Ovary (tissue), 9 donors: ENCODE results near the gene OR9Q1. TPM values are rescaled to one million over a fixed set of nuclear protein-coding genes. Genes with fewer than 3 reads are reported as not detected.

Experiments
- DNase-seq, 5 donors: peaks; one replicate each; pipeline ENCODE4 v3.0.0-alpha.2; 2019 to 2020
- H3K27ac ChIP-seq, 2 donors: fragments of 200-600 bp; one replicate each; pipeline versions ENCODE4 v1.5.1 to v1.8.0; 2019 to 2022
- H3K27me3 ChIP-seq: fragments of 200-600 bp; one replicate; pipeline ENCODE4 v1.8.0; 2022
- H3K36me3 ChIP-seq: fragments of 200-600 bp; sonication (generic); one replicate; pipeline ENCODE4 v1.5.1; 2019
- H3K4me1 ChIP-seq: one replicate; pipeline ENCODE4 v1.8.1; 2013; ENCODE audit warnings: mild to moderate bottlenecking, moderate library complexity; ENCODE audit not compliant: insufficient read depth
- H3K4me3 ChIP-seq: fragments of 200-600 bp; sonication (generic); one replicate; pipeline ENCODE4 v1.5.1; 2017
- H3K9me3 ChIP-seq, 2 donors: fragments of 200-600 bp in 1 of 2; sonication (generic) in 1 of 2; one replicate each; pipeline versions ENCODE4 v1.5.1 to v1.8.1; 2013 to 2019; ENCODE audit warnings: mild to moderate bottlenecking in 1 of 2, moderate library complexity in 1 of 2
- EP300 ChIP-seq: sonication (generic); formaldehyde crosslinking; IDR thresholded peaks from one replicate; pipeline ENCODE4 v1.6.1; 2017; ENCODE audit warnings: antibody characterized with exemption
- POLR2A ChIP-seq: fragments of 450-650 bp; IDR thresholded peaks from one replicate; pipeline ENCODE4 v1.6.1; 2017; ENCODE audit warnings: antibody characterized with exemption, mild to moderate bottlenecking, moderate library complexity
- WGBS, 3 donors: extraction: QIAGEN DNeasy Blood & Tissue Kit in 1 of 3; methylation state at CpG; one replicate each; pipeline versions ENCODE4 v1.1.5 to v1.1.7; 2013 to 2017; 5-methylcytosine and 5-hydroxymethylcytosine counted together
- intact Hi-C, 4 donors: fragments of 100-400 bp; cut with DNase I; formaldehyde crosslinking; loops; one replicate each; pipeline versions ENCODE4 v1.11.0 to v1.15.1; 2022 to 2023
- polyA plus RNA-seq, 2 donors: library from polyadenylated mRNA; stranded (reverse); fragments of 200-250 nt in 1 of 2; fragments of 350-450 nt in 1 of 2; fragmentation: Illumina TruSeq in 1 of 2; extraction: RNeasy Lipid Tissue Mini Kit (QIAGEN cat#74804) in 1 of 2; gene quantifications; one replicate each; pipeline ENCODE4 v1.2.3, GENCODE V29; 2013 to 2014
- small RNA-seq: library from RNA; depleted of rRNA; stranded (forward); fragments of <200 nt; gene quantifications from one replicate; pipeline ENCODE3, GENCODE V24; 2016
- total RNA-seq, 7 donors: library from RNA; depleted of rRNA in 2 of 7; stranded (reverse); fragments of >200 nt in 2 of 7; fragmentation: NEBNext Ultra II Directional in 3 of 7; extraction: Animal tissue kit (Norgen Biotek cat#: 25700) in 3 of 7; gene quantifications; one replicate each; pipeline versions ENCODE4 v1.1.0 to v1.2.4, GENCODE V29; 2016 to 2023
- TF ChIP-seq, protein P1 (sequence below), 3 donors: fragments of 450-650 bp in 2 of 3; fragments of 200-600 bp in 1 of 3; IDR thresholded peaks; one replicate each; pipeline versions ENCODE4 v1.5.1 to v1.8.0; 2016 to 2022; ENCODE audit warnings: antibody characterized with exemption in 3 of 3, mild to moderate bottlenecking in 1 of 3
- donor health status: DM: no; HTN: no; CAD: no; lungs with moderate emphysema.
- donor health status: DM: no; HTN: no; CAD: no.
- donor health status: Bipolar disorder and iron deficiency.
- donor health status: DM: yes; HTN: yes; CAD: no.
- donor health status: DM: no; HTN: no; CAD: no.
- donor health status: DM: yes; HTN: yes; CAD: no.

The OR9Q1 gene
- total and polyA plus RNA-seq, 9 donors: not detected

DNA sequence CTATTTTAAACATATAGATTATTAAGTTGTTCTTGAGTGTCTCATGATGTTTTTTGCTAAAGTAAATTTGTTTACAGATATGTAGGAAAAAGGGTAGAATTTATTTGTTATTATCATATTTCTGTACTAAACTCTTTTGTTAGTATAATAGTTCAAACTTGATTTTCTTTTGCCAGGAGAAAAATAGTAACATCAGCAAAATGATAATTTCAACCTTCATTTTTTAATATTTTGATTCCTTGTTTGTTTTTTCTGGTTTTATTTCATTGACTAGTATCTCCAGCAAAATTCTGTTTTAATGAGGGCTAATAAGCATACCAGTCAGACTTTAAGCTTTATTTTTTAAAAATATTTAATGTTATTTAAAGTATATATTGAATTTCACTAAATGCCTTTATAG lies 192.8 kb downstream of the OR9Q1 start:
- intact Hi-C loops: no loop called here
- H3K36me3 ChIP-seq: no peaks in the 10 kb centered on the region
- no peak overlapping the region for H3K4me3 ChIP-seq
- DNase-seq: no peak
- H3K4me1 ChIP-seq: no peaks in the 10 kb centered on the region
- TF ChIP-seq POLR2A (no peak), EP300 (no peak)
- TF ChIP-seq, protein P1, sequence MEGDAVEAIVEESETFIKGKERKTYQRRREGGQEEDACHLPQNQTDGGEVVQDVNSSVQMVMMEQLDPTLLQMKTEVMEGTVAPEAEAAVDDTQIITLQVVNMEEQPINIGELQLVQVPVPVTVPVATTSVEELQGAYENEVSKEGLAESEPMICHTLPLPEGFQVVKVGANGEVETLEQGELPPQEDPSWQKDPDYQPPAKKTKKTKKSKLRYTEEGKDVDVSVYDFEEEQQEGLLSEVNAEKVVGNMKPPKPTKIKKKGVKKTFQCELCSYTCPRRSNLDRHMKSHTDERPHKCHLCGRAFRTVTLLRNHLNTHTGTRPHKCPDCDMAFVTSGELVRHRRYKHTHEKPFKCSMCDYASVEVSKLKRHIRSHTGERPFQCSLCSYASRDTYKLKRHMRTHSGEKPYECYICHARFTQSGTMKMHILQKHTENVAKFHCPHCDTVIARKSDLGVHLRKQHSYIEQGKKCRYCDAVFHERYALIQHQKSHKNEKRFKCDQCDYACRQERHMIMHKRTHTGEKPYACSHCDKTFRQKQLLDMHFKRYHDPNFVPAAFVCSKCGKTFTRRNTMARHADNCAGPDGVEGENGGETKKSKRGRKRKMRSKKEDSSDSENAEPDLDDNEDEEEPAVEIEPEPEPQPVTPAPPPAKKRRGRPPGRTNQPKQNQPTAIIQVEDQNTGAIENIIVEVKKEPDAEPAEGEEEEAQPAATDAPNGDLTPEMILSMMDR (IDR thresholded peaks at IDR 0.05): no peak
- no peaks in the 10 kb centered on the region for H3K27me3 ChIP-seq
- H3K27ac ChIP-seq: no peak overlapping the region
- H3K9me3 ChIP-seq: no peaks in the 10 kb centered on the region

DNA sequence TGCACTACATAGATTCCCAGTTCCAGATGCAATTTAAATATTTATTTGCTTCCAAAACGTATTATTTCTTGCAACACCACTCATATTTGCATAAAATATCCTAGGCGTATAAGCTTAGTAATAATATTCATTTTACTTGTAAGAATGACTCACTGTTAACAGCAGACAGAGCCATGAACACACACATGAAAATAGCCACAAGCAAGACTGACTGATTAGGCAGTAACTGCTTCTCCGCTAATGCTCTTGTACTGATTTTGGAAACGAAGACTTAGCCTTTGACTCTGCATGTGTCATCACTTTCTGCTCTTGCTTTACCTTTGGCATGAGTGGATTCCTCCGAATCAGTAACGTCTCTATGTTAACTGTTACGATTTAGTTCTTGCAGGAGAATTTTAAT lies 199.0 kb downstream of the OR9Q1 start:
- Histone ChIP-seq H3K4me3 (no peak overlapping the region), H3K27me3 (no peaks in the 10 kb centered on the region), H3K9me3 (no peaks in the 10 kb centered on the region), H3K4me1 (no peaks in the 10 kb centered on the region), H3K36me3 (no peaks in the 10 kb centered on the region), H3K27ac (no peak overlapping the region)
- DNase-seq: no peak
- TF ChIP-seq POLR2A (no peak), EP300 (no peak)
- TF ChIP-seq, protein P1 (IDR thresholded peaks at IDR 0.05): no peak
- 71 to 76% (median 71%) methylated on average over 7 of the region's 7 CpGs for WGBS, 3 donors
- intact Hi-C loops: no loop called here

DNA sequence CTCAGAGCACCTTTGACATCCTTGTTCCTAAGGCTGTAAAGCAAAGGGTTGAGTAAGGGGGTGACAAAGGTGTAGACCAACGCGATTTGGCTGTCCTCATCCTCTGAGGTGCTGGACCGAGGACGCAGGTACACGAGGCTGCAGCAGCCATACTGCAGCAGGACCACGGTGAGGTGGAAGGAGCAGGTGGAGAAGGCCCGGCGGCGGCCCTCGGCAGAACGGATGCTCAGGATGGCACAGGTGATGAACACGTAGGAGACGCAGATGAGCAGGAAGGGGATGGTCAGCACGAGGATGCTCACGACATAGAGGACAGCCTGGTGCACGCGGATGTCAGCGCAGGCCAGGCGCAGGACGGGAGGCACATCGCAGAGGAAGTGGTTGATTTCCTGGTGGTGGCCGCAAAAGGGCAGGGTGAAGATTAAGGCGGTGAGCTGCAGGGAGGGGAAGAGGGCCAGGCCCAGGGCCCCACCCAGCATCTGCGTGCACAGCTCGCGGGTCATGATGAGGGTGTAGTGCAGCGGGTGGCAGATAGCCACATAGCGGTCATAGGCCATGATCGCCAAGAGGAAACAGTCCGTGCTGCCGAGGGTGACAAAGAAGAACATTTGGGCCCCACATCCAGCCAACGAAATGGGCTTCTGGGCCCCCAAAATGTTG lies 204.4 kb downstream of the OR9Q1 start:
- H3K27me3 ChIP-seq: no peaks in the 10 kb centered on the region
- no peaks in the 10 kb centered on the region for H3K36me3 ChIP-seq
- H3K27ac ChIP-seq: no peak overlapping the region
- H3K4me1 ChIP-seq: no peaks in the 10 kb centered on the region
- no peaks in the 10 kb centered on the region for H3K9me3 ChIP-seq
- H3K4me3 ChIP-seq: no peak overlapping the region
- TF ChIP-seq POLR2A (no peak), EP300 (no peak)
- TF ChIP-seq, protein P1 (IDR thresholded peaks at IDR 0.05): no peak
- DNase-seq: no peak
- WGBS, 3 donors: 88 to 91% (median 89%) methylated on average over 32 of the region's 32 CpGs
- intact Hi-C loops: no loop called here

Small RNA genes within 50 kb of the gene (small RNA-seq; reads per million reads assigned to genes)
- gene RNU6-899P: not detected

Other genes starting within 250 kb of the OR9Q1 start
- not detected for gene OR6Q1, start 7.1 kb downstream of the OR9Q1 start, total RNA-seq
- not detected for gene OR6Q1, start 7.1 kb downstream of the OR9Q1 start, polyA plus RNA-seq
- not detected for gene OR9I1, start 101.6 kb downstream of the OR9Q1 start, total RNA-seq
- not detected for gene OR9I1, start 101.6 kb downstream of the OR9Q1 start, polyA plus RNA-seq
- not detected for gene OR9Q2, start 165.2 kb downstream of the OR9Q1 start, total RNA-seq
- gene OR9Q2, start 165.2 kb downstream of the OR9Q1 start, polyA plus RNA-seq: not detected
- not detected for gene OR1S2, start 180.3 kb downstream of the OR9Q1 start, total RNA-seq
- gene OR1S2, start 180.3 kb downstream of the OR9Q1 start, polyA plus RNA-seq: not detected
- not detected for gene OR1S1, start 188.8 kb downstream of the OR9Q1 start, total RNA-seq
- gene OR1S1, start 188.8 kb downstream of the OR9Q1 start, polyA plus RNA-seq: not detected
- not detected for gene OR10Q1, start 205.0 kb downstream of the OR9Q1 start, total RNA-seq
- not detected for gene OR10Q1, start 205.0 kb downstream of the OR9Q1 start, polyA plus RNA-seq
- not detected for gene OR10W1, start 244.4 kb downstream of the OR9Q1 start, total RNA-seq
- not detected for gene OR10W1, start 244.4 kb downstream of the OR9Q1 start, polyA plus RNA-seq